ENCODE data around the gene FSD1L.

The FSD1L gene

GRCh38 chr9:105447814-105448812 lies at the start of gene FSD1L (continued):
- TF ChIP-seq ZBTB8A (tag by site-specific recombination; IDR thresholded peaks at IDR 0.05) (peak; percentile 79), ZBTB17 (tag by site-specific recombination; IDR thresholded peaks at IDR 0.05) (no peak), ZNF664 (tag by site-specific recombination; IDR thresholded peaks at IDR 0.05) (no peak), ZNF677 (tag by site-specific recombination; IDR thresholded peaks at IDR 0.05) (no peak), ZNF174 (tag by site-specific recombination; IDR thresholded peaks at IDR 0.05) (no peak), ZNF214 (tag by site-specific recombination; IDR thresholded peaks at IDR 0.05; ENCODE audit: borderline replicate concordance) (no peak), ZXDB (tag by site-specific recombination; IDR thresholded peaks at IDR 0.05) (0 out of 2 replicates have a peak, but pooled peaks have one; percentile 30), ZNF785 (tag by site-specific recombination; IDR thresholded peaks at IDR 0.05) (no peak), ZNF148 (tag by site-specific recombination; IDR thresholded peaks at IDR 0.05; ENCODE audit: borderline replicate concordance) (no peak)
- TF ChIP-seq, protein P1, sequence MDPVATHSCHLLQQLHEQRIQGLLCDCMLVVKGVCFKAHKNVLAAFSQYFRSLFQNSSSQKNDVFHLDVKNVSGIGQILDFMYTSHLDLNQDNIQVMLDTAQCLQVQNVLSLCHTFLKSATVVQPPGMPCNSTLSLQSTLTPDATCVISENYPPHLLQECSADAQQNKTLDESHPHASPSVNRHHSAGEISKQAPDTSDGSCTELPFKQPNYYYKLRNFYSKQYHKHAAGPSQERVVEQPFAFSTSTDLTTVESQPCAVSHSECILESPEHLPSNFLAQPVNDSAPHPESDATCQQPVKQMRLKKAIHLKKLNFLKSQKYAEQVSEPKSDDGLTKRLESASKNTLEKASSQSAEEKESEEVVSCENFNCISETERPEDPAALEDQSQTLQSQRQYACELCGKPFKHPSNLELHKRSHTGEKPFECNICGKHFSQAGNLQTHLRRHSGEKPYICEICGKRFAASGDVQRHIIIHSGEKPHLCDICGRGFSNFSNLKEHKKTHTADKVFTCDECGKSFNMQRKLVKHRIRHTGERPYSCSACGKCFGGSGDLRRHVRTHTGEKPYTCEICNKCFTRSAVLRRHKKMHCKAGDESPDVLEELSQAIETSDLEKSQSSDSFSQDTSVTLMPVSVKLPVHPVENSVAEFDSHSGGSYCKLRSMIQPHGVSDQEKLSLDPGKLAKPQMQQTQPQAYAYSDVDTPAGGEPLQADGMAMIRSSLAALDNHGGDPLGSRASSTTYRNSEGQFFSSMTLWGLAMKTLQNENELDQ (tag by site-specific recombination; IDR thresholded peaks at IDR 0.05; ENCODE audit: low read depth), result no peak

GRCh38 chr9:105399117-105399516 lies 48.7 kb upstream of the FSD1L start:
- ChIA-PET CTCF (no interaction called here), POLR2A (no interaction called here)
- Histone ChIP-seq H3K4me1 (ENCODE audit: control insufficient read depth, insufficient read depth, low read length) (0 out of 2 replicates have a peak, but pooled peaks cover 3% of the 10 kb centered on the region), H3K36me3 (ENCODE audit: control insufficient read depth in 2 of 2, insufficient read depth in 1 of 2, low read length in 2 of 2) (no peaks in the 10 kb centered on the region), H3K27ac (ENCODE audit: extremely low read depth, low read depth, low read length) (no peak overlapping the region), H3K9me3 (ENCODE audit: control insufficient read depth, insufficient read depth, low read depth, low read length) (no peaks in the 10 kb centered on the region), H3K4me3 (ENCODE audit: low read depth, low read length) (no peak overlapping the region)
- TF ChIP-seq ZNF76 (tag by site-specific recombination; IDR thresholded peaks at IDR 0.05; ENCODE audit: borderline replicate concordance, low read depth) (no peak), SCRT2 (tag by site-specific recombination; IDR thresholded peaks at IDR 0.05) (no peak), ZNF585B (tag by site-specific recombination; IDR thresholded peaks at IDR 0.05) (no peak), ZNF654 (tag by site-specific recombination; IDR thresholded peaks at IDR 0.05; ENCODE audit: low read depth) (no peak), ZNF623 (tag by site-specific recombination; IDR thresholded peaks at IDR 0.05) (no peak), ZNF404 (tag by site-specific recombination; IDR thresholded peaks at IDR 0.05) (no peak), ZNF785 (tag by site-specific recombination; IDR thresholded peaks at IDR 0.05) (no peak), ZNF776 (tag by site-specific recombination; IDR thresholded peaks at IDR 0.05; ENCODE audit: borderline replicate concordance) (no peak), ZNF645 (tag by site-specific recombination; IDR thresholded peaks at IDR 0.05) (no peak), ZNF48 (tag by site-specific recombination; IDR thresholded peaks at IDR 0.05) (no peak), BCL11B (tag by site-specific recombination; IDR thresholded peaks at IDR 0.05; ENCODE audit: low read depth) (no peak), ZNF341 (tag by site-specific recombination; IDR thresholded peaks at IDR 0.05; ENCODE audit: low read depth) (no peak), ZNF37A (tag by site-specific recombination; IDR thresholded peaks at IDR 0.05) (no peak), SP2 (tag by site-specific recombination; IDR thresholded peaks at IDR 0.05) (no peak), ZNF660 (tag by site-specific recombination; IDR thresholded peaks at IDR 0.05) (no peak), ZNF596 (tag by site-specific recombination; IDR thresholded peaks at IDR 0.05) (no peak)
- TF ChIP-seq, protein P2, sequence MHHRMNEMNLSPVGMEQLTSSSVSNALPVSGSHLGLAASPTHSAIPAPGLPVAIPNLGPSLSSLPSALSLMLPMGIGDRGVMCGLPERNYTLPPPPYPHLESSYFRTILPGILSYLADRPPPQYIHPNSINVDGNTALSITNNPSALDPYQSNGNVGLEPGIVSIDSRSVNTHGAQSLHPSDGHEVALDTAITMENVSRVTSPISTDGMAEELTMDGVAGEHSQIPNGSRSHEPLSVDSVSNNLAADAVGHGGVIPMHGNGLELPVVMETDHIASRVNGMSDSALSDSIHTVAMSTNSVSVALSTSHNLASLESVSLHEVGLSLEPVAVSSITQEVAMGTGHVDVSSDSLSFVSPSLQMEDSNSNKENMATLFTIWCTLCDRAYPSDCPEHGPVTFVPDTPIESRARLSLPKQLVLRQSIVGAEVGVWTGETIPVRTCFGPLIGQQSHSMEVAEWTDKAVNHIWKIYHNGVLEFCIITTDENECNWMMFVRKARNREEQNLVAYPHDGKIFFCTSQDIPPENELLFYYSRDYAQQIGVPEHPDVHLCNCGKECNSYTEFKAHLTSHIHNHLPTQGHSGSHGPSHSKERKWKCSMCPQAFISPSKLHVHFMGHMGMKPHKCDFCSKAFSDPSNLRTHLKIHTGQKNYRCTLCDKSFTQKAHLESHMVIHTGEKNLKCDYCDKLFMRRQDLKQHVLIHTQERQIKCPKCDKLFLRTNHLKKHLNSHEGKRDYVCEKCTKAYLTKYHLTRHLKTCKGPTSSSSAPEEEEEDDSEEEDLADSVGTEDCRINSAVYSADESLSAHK (tag by site-specific recombination; IDR thresholded peaks at IDR 0.05), result no peak
- TF ChIP-seq, protein P3, sequence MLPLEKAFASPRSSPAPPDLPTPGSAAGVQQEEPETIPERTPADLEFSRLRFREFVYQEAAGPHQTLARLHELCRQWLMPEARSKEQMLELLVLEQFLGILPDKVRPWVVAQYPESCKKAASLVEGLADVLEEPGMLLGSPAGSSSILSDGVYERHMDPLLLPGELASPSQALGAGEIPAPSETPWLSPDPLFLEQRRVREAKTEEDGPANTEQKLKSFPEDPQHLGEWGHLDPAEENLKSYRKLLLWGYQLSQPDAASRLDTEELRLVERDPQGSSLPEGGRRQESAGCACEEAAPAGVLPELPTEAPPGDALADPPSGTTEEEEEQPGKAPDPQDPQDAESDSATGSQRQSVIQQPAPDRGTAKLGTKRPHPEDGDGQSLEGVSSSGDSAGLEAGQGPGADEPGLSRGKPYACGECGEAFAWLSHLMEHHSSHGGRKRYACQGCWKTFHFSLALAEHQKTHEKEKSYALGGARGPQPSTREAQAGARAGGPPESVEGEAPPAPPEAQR (tag by site-specific recombination; IDR thresholded peaks at IDR 0.05), result no peak
